Measurements from ENCODE around the gene SLC1A3. TPM values are rescaled to one million over a fixed set of nuclear protein-coding genes. Genes with fewer than 3 reads are reported as not detected.

SLC1A3 gene
- total RNA-seq, 1 donor from 2014 or later, result 14.5 TPM

DNA sequence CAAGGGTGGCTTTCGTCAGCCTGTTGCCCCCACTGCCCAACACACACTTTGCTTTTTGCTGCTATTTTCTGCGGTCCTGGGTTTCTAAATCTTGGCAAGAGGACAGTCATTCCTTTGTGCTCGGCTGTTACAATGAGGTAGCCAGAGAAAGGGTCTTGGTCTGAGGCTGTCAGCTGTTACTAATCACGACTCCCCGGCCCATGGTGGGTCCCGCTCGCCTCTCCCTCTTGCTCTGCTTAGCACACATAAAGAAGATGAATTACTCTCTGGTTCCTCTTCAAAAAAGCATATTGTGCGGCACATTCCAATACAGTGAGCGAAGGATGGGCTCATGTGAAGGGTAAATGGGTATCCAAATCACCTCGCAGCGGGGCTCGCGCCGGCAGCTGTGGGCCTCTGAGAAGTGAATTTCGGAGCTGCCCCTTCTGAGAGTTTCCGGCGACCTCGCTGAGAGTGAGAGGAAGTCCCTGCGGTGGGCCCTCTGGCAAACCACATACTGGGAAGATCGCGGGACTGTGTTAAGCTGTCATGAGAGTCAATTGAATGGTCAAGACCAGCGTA lies 56.0 kb downstream of the SLC1A3 start:
- TF ChIP-seq, protein P1, sequence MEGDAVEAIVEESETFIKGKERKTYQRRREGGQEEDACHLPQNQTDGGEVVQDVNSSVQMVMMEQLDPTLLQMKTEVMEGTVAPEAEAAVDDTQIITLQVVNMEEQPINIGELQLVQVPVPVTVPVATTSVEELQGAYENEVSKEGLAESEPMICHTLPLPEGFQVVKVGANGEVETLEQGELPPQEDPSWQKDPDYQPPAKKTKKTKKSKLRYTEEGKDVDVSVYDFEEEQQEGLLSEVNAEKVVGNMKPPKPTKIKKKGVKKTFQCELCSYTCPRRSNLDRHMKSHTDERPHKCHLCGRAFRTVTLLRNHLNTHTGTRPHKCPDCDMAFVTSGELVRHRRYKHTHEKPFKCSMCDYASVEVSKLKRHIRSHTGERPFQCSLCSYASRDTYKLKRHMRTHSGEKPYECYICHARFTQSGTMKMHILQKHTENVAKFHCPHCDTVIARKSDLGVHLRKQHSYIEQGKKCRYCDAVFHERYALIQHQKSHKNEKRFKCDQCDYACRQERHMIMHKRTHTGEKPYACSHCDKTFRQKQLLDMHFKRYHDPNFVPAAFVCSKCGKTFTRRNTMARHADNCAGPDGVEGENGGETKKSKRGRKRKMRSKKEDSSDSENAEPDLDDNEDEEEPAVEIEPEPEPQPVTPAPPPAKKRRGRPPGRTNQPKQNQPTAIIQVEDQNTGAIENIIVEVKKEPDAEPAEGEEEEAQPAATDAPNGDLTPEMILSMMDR (IDR thresholded peaks at IDR 0.05; ENCODE audit: unreplicated experiment), result no peak
- H3K4me1 Mint-ChIP-seq (ENCODE audit: low read depth), result peaks cover 10% of the 10 kb centered on the region
- peak overlapping the region; percentile 76 for H3K27ac Mint-ChIP-seq
- no peak overlapping the region for H3K4me3 Mint-ChIP-seq (ENCODE audit: low read depth)
- no peaks in the 10 kb centered on the region for H3K27me3 Mint-ChIP-seq
- H3K36me3 Mint-ChIP-seq (ENCODE audit: insufficient read depth), result no peaks in the 10 kb centered on the region
- H3K9me3 Mint-ChIP-seq (ENCODE audit: low read depth), result no peaks in the 10 kb centered on the region
- DNase-seq (ENCODE audit: low spot score, unreplicated experiment), result no peak

DNA sequence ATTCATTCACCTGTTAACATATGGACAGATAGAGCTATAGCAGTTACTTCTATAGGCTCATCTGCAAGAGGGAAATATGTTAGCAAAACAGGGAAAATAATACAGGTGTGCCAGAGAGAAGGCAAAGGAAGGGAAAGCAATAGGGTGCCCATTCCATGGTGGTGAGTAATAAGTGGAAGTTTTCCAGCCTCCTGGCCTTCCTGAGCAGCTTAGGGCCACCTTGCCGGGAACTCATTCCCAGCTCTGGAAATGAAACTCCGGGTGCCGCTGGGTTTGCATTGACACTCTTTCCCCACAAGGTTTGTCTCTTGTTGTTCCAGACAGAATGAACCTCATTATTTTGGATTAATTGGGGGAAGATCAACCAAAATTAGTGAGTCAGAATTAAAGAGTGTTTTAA lies 58.4 kb downstream of the SLC1A3 start:
- no peaks in the 10 kb centered on the region for H3K36me3 Mint-ChIP-seq (ENCODE audit: insufficient read depth)
- TF ChIP-seq, protein P1 (IDR thresholded peaks at IDR 0.05; ENCODE audit: unreplicated experiment), result no peak
- H3K4me3 Mint-ChIP-seq (ENCODE audit: low read depth), result no peak overlapping the region
- H3K9me3 Mint-ChIP-seq (ENCODE audit: low read depth), result no peaks in the 10 kb centered on the region
- peaks cover 11% of the 10 kb centered on the region for H3K4me1 Mint-ChIP-seq (ENCODE audit: low read depth)
- no peaks in the 10 kb centered on the region for H3K27me3 Mint-ChIP-seq
- H3K27ac Mint-ChIP-seq, result no peak overlapping the region
- no peak for DNase-seq (ENCODE audit: low spot score, unreplicated experiment)

DNA sequence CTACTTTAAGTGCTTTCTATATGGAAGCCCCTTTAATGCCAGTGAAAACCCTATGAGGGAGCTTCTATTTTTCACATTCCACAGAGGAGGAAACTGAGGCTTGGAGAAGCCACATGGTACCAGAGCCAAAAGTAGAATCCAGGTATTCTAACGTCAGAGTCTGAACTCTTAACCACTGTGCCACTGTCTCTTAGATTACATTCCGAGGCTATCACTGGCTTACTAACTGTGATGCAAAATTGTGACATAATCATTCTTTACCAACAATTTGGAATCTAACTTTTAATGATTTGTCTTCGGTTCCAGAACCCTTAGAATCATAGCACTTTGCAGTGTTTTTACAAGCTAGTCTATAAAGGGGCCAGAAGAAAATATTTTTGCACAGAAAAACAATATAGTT lies 59.2 kb downstream of the SLC1A3 start:
- Mint-ChIP-seq H3K4me1 (ENCODE audit: low read depth) (peaks cover 13% of the 10 kb centered on the region), H3K9me3 (ENCODE audit: low read depth) (no peaks in the 10 kb centered on the region), H3K27ac (no peak overlapping the region), H3K36me3 (ENCODE audit: insufficient read depth) (no peaks in the 10 kb centered on the region), H3K27me3 (no peaks in the 10 kb centered on the region), H3K4me3 (ENCODE audit: low read depth) (no peak overlapping the region)
- DNase-seq (ENCODE audit: low spot score, unreplicated experiment), result no peak
- TF ChIP-seq, protein P1 (IDR thresholded peaks at IDR 0.05; ENCODE audit: unreplicated experiment), result no peak

DNA sequence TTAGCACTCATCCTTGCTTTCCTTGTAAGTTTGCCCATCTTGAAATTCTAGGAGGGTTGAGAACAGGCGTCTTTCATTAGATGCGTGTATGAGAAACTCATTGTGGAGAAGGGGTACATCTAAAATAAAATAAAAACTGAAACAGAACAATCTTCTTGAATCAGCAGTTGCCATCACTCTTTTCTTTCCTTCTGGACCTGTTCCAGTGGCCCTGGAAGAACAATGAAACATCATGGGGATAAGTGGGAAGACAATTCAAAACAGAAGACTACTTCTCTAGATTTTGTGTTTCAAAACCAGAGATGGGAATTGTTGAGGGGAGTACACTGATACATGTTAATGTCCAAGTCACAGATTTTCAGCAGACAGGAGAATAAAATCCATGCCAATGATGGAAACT lies 59.9 kb downstream of the SLC1A3 start:
- Mint-ChIP-seq H3K27ac (no peak overlapping the region), H3K4me1 (ENCODE audit: low read depth) (peaks cover 17% of the 10 kb centered on the region), H3K36me3 (ENCODE audit: insufficient read depth) (no peaks in the 10 kb centered on the region), H3K9me3 (ENCODE audit: low read depth) (no peaks in the 10 kb centered on the region), H3K4me3 (ENCODE audit: low read depth) (no peak overlapping the region), H3K27me3 (no peaks in the 10 kb centered on the region)
- TF ChIP-seq, protein P1 (IDR thresholded peaks at IDR 0.05; ENCODE audit: unreplicated experiment), result no peak
- DNase-seq (ENCODE audit: low spot score, unreplicated experiment), result no peak

DNA sequence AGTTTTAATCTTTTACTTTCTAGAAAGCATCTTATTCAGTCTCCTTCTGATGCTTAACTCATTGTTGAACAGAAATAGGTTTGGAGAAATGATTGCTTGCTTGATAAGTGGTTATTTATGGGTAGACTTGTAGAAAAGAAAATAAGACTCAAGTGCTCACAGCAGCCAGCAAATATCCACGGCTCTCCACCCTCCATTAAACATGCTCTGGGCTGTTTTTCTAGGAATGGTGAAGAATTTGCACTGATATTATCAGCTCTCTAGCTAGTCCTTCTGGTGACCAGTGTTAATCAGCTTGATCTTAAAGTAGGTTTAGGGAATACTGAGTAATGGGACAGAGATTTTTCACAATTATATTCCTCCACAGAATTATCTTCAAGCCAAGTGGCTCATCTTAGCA lies 60.6 kb downstream of the SLC1A3 start:
- no peaks in the 10 kb centered on the region for H3K36me3 Mint-ChIP-seq (ENCODE audit: insufficient read depth)
- no peaks in the 10 kb centered on the region for H3K27me3 Mint-ChIP-seq
- H3K9me3 Mint-ChIP-seq (ENCODE audit: low read depth), result no peaks in the 10 kb centered on the region
- DNase-seq (ENCODE audit: low spot score, unreplicated experiment), result no peak
- no peak overlapping the region for H3K4me3 Mint-ChIP-seq (ENCODE audit: low read depth)
- H3K27ac Mint-ChIP-seq, result no peak overlapping the region
- TF ChIP-seq, protein P1 (IDR thresholded peaks at IDR 0.05; ENCODE audit: unreplicated experiment), result no peak
- peaks cover 17% of the 10 kb centered on the region for H3K4me1 Mint-ChIP-seq (ENCODE audit: low read depth)
